ENCODE data around the gene DHCR24.

DHCR24 gene

GRCh38 chr1:54857141-54857540 lies 29.9 kb downstream of the DHCR24 start:
- Mint-ChIP-seq H3K27ac (peak overlapping the region; percentile 37 to 71 (median 56)), H3K4me1 (peaks cover 8% of the 10 kb centered on the region), H3K27me3 (ENCODE audit: low read depth) (no peaks in the 10 kb centered on the region), H3K36me3 (ENCODE audit: low read depth) (peaks cover 67% of the 10 kb centered on the region), H3K4me3 (no peak overlapping the region), H3K9me3 (no peaks in the 10 kb centered on the region)
- no peak for TF ChIP-seq CTCF (IDR thresholded peaks at IDR 0.05; ENCODE audit: unreplicated experiment in 3 of 3)

GRCh38 chr1:54854381-54855020 lies 32.5 kb downstream of the DHCR24 start:
- no peak overlapping the region for H3K4me3 Mint-ChIP-seq
- peak overlapping the region in 1 of 3 experiments; percentile 58 for H3K27ac Mint-ChIP-seq
- no peak for TF ChIP-seq CTCF (IDR thresholded peaks at IDR 0.05; ENCODE audit: unreplicated experiment in 3 of 3)
- peaks cover 67% of the 10 kb centered on the region for H3K36me3 Mint-ChIP-seq (ENCODE audit: low read depth)
- H3K9me3 Mint-ChIP-seq, result no peaks in the 10 kb centered on the region
- H3K4me1 Mint-ChIP-seq, result peaks cover 15% of the 10 kb centered on the region
- H3K27me3 Mint-ChIP-seq (ENCODE audit: low read depth), result no peaks in the 10 kb centered on the region

- Mint-ChIP-seq H3K4me1 (peaks cover 15% of the 10 kb centered on the region), H3K27me3 (ENCODE audit: low read depth) (no peaks in the 10 kb centered on the region), H3K27ac (no peak overlapping the region)
These were observed 33.1 kb downstream of the DHCR24 start for GRCh38 chr1:54853793-54854370.

GRCh38 chr1:54853096-54853792 lies 33.8 kb downstream of the DHCR24 start:
- Mint-ChIP-seq H3K9me3 (no peaks in the 10 kb centered on the region), H3K4me1 (peaks cover 15% of the 10 kb centered on the region), H3K4me3 (no peak overlapping the region), H3K27me3 (ENCODE audit: low read depth) (no peaks in the 10 kb centered on the region), H3K36me3 (ENCODE audit: low read depth) (peaks cover 74% of the 10 kb centered on the region), H3K27ac (no peak overlapping the region)
- TF ChIP-seq CTCF (IDR thresholded peaks at IDR 0.05; ENCODE audit: unreplicated experiment in 3 of 3), result no peak

More at GRCh38 chr1:54853793-54854370, 33.1 kb downstream of the DHCR24 start:
- no peak for TF ChIP-seq CTCF (IDR thresholded peaks at IDR 0.05; ENCODE audit: unreplicated experiment in 3 of 3)
- H3K4me3 Mint-ChIP-seq, result no peak overlapping the region
- H3K36me3 Mint-ChIP-seq (ENCODE audit: low read depth), result peaks cover 70% of the 10 kb centered on the region
- no peaks in the 10 kb centered on the region for H3K9me3 Mint-ChIP-seq

GRCh38 chr1:54851936-54852524 lies 35.0 kb downstream of the DHCR24 start:
- Mint-ChIP-seq H3K27ac (peak overlapping the region; percentile 21 to 74 (median 49)), H3K4me1 (peaks cover 10% of the 10 kb centered on the region), H3K9me3 (no peaks in the 10 kb centered on the region), H3K27me3 (ENCODE audit: low read depth) (no peaks in the 10 kb centered on the region), H3K4me3 (no peak overlapping the region), H3K36me3 (ENCODE audit: low read depth) (peaks cover 77% of the 10 kb centered on the region)
- no peak for TF ChIP-seq CTCF (IDR thresholded peaks at IDR 0.05; ENCODE audit: unreplicated experiment in 3 of 3)
